Measurements from ENCODE around the gene CDC42BPA.

DNA sequence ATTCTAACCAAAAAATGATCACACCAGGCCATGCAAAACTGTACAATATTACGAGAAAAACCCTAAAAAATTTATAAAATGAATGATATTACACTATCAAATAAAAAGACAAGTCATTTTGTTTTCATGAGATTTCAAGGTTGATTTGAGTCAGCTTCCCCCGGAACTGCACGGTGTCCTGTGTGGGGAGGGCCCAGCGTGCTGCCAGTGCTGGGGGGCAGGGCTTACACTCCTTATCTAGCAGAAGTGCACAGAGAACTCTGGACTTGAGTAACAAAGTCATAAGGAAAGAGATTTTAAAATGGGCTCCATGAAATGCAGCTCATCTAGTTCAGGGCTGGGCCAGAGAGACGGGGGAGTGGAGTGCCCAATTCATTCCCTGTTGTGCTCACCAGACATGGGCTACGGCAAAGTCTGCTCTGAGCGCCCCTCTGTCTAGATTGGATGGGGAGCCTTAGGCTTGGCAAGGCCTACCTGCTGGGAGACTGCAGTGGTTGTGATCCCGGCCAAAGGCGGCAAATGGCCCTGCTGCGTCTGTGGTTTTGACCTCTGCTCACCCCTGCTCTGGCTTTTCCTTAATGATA is 328.1 kb downstream of the CDC42BPA start:
- TF ChIP-seq, protein P1, sequence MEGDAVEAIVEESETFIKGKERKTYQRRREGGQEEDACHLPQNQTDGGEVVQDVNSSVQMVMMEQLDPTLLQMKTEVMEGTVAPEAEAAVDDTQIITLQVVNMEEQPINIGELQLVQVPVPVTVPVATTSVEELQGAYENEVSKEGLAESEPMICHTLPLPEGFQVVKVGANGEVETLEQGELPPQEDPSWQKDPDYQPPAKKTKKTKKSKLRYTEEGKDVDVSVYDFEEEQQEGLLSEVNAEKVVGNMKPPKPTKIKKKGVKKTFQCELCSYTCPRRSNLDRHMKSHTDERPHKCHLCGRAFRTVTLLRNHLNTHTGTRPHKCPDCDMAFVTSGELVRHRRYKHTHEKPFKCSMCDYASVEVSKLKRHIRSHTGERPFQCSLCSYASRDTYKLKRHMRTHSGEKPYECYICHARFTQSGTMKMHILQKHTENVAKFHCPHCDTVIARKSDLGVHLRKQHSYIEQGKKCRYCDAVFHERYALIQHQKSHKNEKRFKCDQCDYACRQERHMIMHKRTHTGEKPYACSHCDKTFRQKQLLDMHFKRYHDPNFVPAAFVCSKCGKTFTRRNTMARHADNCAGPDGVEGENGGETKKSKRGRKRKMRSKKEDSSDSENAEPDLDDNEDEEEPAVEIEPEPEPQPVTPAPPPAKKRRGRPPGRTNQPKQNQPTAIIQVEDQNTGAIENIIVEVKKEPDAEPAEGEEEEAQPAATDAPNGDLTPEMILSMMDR (IDR thresholded peaks at IDR 0.05) = no peak
- TF ChIP-seq POLR2A (IDR thresholded peaks at IDR 0.05) = no peak
- no peak for TF ChIP-seq EP300 (IDR thresholded peaks at IDR 0.05)
